ENCODE data around the gene PIK3AP1.
"Not testable (repeated sequence)": the region's sequence is repeated elsewhere in the genome, so short reads cannot be mapped to it uniquely, and the experiment has no call there.

DNA sequence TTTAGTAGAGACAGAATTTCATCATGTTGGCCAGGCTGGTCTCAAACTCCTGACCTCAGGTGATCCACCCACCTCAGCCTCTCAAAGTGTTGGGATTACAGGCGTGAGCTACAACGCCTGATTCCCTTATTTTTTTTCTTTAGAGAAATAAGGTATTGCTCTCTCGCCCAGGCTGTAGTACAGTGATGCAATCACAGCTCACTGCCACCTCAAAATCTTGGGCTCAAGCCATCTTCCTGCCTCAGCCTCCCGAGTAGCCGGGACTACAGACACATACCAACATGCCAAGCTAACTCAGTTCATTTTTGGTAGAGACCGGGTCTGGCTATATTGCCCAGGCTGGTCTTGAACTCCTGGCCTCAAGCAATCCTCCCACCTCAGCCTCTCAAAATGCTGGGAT, 21.2 kb upstream of the PIK3AP1 start:
- not testable (repeated sequence) for TF ChIP-seq CTCF (IDR thresholded peaks at IDR 0.05 in 4 of 5, conservative IDR thresholded peaks at IDR 0.05 in 1 of 5); POLR2A (IDR thresholded peaks at IDR 0.05)

Data from gastrocnemius medialis (tissue), 4 donors.